ENCODE data around the gene CPVL.

DNA sequence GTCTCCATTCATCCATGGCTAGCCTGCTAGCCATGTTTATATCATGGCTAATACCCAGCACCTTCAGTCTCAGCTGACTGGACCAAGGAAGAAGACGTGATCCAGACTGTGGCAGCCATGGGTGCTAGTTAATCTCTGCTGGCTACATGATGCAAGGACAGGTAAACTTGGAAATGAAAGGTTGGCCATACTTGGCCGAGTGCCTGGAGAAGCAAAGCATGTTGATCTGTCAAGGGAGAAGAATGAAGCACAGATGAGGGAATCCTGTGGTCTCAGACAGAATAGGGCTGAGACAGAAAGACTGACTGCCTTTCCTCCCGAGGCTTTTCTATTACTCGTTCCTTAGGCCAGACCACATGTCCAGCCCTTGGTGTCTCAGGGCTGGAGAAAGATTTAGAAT lies 41.1 kb downstream of the CPVL start:
- TF ChIP-seq, protein P1, sequence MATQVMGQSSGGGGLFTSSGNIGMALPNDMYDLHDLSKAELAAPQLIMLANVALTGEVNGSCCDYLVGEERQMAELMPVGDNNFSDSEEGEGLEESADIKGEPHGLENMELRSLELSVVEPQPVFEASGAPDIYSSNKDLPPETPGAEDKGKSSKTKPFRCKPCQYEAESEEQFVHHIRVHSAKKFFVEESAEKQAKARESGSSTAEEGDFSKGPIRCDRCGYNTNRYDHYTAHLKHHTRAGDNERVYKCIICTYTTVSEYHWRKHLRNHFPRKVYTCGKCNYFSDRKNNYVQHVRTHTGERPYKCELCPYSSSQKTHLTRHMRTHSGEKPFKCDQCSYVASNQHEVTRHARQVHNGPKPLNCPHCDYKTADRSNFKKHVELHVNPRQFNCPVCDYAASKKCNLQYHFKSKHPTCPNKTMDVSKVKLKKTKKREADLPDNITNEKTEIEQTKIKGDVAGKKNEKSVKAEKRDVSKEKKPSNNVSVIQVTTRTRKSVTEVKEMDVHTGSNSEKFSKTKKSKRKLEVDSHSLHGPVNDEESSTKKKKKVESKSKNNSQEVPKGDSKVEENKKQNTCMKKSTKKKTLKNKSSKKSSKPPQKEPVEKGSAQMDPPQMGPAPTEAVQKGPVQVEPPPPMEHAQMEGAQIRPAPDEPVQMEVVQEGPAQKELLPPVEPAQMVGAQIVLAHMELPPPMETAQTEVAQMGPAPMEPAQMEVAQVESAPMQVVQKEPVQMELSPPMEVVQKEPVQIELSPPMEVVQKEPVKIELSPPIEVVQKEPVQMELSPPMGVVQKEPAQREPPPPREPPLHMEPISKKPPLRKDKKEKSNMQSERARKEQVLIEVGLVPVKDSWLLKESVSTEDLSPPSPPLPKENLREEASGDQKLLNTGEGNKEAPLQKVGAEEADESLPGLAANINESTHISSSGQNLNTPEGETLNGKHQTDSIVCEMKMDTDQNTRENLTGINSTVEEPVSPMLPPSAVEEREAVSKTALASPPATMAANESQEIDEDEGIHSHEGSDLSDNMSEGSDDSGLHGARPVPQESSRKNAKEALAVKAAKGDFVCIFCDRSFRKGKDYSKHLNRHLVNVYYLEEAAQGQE (tag by site-specific recombination; IDR thresholded peaks at IDR 0.05), result no peak
- TF ChIP-seq, protein P2, sequence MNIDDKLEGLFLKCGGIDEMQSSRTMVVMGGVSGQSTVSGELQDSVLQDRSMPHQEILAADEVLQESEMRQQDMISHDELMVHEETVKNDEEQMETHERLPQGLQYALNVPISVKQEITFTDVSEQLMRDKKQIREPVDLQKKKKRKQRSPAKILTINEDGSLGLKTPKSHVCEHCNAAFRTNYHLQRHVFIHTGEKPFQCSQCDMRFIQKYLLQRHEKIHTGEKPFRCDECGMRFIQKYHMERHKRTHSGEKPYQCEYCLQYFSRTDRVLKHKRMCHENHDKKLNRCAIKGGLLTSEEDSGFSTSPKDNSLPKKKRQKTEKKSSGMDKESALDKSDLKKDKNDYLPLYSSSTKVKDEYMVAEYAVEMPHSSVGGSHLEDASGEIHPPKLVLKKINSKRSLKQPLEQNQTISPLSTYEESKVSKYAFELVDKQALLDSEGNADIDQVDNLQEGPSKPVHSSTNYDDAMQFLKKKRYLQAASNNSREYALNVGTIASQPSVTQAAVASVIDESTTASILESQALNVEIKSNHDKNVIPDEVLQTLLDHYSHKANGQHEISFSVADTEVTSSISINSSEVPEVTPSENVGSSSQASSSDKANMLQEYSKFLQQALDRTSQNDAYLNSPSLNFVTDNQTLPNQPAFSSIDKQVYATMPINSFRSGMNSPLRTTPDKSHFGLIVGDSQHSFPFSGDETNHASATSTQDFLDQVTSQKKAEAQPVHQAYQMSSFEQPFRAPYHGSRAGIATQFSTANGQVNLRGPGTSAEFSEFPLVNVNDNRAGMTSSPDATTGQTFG (tag by site-specific recombination; IDR thresholded peaks at IDR 0.05; ENCODE audit: borderline replicate concordance), result no peak
- no peak for TF ChIP-seq ZNF76 (tag by site-specific recombination; IDR thresholded peaks at IDR 0.05; ENCODE audit: borderline replicate concordance, low read depth)
- TF ChIP-seq, protein P3, sequence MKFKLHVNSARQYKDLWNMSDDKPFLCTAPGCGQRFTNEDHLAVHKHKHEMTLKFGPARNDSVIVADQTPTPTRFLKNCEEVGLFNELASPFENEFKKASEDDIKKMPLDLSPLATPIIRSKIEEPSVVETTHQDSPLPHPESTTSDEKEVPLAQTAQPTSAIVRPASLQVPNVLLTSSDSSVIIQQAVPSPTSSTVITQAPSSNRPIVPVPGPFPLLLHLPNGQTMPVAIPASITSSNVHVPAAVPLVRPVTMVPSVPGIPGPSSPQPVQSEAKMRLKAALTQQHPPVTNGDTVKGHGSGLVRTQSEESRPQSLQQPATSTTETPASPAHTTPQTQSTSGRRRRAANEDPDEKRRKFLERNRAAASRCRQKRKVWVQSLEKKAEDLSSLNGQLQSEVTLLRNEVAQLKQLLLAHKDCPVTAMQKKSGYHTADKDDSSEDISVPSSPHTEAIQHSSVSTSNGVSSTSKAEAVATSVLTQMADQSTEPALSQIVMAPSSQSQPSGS (tag by site-specific recombination; IDR thresholded peaks at IDR 0.05; ENCODE audit: low read depth), result no peak
- TF ChIP-seq, protein P4, sequence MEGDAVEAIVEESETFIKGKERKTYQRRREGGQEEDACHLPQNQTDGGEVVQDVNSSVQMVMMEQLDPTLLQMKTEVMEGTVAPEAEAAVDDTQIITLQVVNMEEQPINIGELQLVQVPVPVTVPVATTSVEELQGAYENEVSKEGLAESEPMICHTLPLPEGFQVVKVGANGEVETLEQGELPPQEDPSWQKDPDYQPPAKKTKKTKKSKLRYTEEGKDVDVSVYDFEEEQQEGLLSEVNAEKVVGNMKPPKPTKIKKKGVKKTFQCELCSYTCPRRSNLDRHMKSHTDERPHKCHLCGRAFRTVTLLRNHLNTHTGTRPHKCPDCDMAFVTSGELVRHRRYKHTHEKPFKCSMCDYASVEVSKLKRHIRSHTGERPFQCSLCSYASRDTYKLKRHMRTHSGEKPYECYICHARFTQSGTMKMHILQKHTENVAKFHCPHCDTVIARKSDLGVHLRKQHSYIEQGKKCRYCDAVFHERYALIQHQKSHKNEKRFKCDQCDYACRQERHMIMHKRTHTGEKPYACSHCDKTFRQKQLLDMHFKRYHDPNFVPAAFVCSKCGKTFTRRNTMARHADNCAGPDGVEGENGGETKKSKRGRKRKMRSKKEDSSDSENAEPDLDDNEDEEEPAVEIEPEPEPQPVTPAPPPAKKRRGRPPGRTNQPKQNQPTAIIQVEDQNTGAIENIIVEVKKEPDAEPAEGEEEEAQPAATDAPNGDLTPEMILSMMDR (tag by site-specific recombination; IDR thresholded peaks at IDR 0.05), result no peak
- TF ChIP-seq, protein P5, sequence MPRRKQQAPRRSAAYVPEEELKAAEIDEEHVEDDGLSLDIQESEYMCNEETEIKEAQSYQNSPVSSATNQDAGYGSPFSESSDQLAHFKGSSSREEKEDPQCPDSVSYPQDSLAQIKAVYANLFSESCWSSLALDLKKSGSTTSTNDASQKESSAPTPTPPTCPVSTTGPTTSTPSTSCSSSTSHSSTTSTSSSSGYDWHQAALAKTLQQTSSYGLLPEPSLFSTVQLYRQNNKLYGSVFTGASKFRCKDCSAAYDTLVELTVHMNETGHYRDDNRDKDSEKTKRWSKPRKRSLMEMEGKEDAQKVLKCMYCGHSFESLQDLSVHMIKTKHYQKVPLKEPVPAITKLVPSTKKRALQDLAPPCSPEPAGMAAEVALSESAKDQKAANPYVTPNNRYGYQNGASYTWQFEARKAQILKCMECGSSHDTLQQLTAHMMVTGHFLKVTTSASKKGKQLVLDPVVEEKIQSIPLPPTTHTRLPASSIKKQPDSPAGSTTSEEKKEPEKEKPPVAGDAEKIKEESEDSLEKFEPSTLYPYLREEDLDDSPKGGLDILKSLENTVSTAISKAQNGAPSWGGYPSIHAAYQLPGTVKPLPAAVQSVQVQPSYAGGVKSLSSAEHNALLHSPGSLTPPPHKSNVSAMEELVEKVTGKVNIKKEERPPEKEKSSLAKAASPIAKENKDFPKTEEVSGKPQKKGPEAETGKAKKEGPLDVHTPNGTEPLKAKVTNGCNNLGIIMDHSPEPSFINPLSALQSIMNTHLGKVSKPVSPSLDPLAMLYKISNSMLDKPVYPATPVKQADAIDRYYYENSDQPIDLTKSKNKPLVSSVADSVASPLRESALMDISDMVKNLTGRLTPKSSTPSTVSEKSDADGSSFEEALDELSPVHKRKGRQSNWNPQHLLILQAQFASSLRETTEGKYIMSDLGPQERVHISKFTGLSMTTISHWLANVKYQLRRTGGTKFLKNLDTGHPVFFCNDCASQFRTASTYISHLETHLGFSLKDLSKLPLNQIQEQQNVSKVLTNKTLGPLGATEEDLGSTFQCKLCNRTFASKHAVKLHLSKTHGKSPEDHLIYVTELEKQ (tag by site-specific recombination; IDR thresholded peaks at IDR 0.05; ENCODE audit: borderline replicate concordance), result no peak

Data from HEK293 (cell line).